Upper lobe of left lung (tissue), 6 donors: Measurements from ENCODE around the gene SNED1. TPM values are rescaled to one million over a fixed set of nuclear protein-coding genes. Genes with fewer than 3 reads are reported as not detected.
"Not testable (repeated sequence)": the region's sequence is repeated elsewhere in the genome, so short reads cannot be mapped to it uniquely, and the experiment has no call there.

Experiments used
- ATAC-seq, 2 donors: fragments of 200-7000 bp; cut with Tn5 transposase; one replicate each; pipeline ENCODE4 v1.9.1; 2022; ENCODE audit warnings: mild to moderate bottlenecking in 2 of 2, moderate library complexity in 2 of 2; ENCODE audit not compliant: low FRiP score in 2 of 2
- DNase-seq, 2 donors: peaks; one replicate each; pipeline ENCODE4 v3.0.0-alpha.2; 2019 to 2020
- H3K27ac ChIP-seq, 4 donors: fragments of 200-600 bp; sonication (generic); one replicate each; pipeline ENCODE4 v1.5.1; 2016 to 2019
- H3K27me3 ChIP-seq, 4 donors: fragments of 200-600 bp; sonication (generic); one replicate each; pipeline ENCODE4 v1.5.1; 2017 to 2019
- H3K36me3 ChIP-seq, 4 donors: fragments of 200-600 bp; sonication (generic); one replicate each; pipeline ENCODE4 v1.5.1; 2016 to 2019
- H3K4me1 ChIP-seq, 4 donors: fragments of 200-600 bp; sonication (generic); one replicate each; pipeline ENCODE4 v1.5.1; 2018 to 2019
- H3K4me3 ChIP-seq, 4 donors: fragments of 200-600 bp; sonication (generic); one replicate each; pipeline ENCODE4 v1.5.1; 2017 to 2019; ENCODE audit warnings: mild to moderate bottlenecking in 2 of 4, moderate library complexity in 1 of 4
- H3K9me3 ChIP-seq, 4 donors: fragments of 200-600 bp; sonication (generic); one replicate each; pipeline ENCODE4 v1.5.1; 2018 to 2019
- CTCF ChIP-seq, 6 experiments: fragments of 450-650 bp in 4 of 6; fragments of 200-600 bp in 2 of 6; sonication (generic) in 2 of 6; IDR thresholded peaks; one replicate each; pipeline ENCODE4 v1.5.1; 2016 to 2019; ENCODE audit warnings: antibody characterized with exemption in 6 of 6
- EP300 ChIP-seq, 4 donors: sonication (generic); formaldehyde crosslinking; IDR thresholded peaks; one replicate each; pipeline ENCODE4 v1.5.1; 2017; ENCODE audit warnings: antibody characterized with exemption in 4 of 4, control low read depth in 2 of 4
- POLR2A ChIP-seq, 4 donors: fragments of 450-650 bp; IDR thresholded peaks; one replicate each; pipeline ENCODE4 v1.5.1; 2016 to 2017; ENCODE audit warnings: antibody characterized with exemption in 4 of 4, mild to moderate bottlenecking in 2 of 4
- POLR2AphosphoS5 ChIP-seq, 2 donors: sonication (generic); formaldehyde crosslinking; IDR thresholded peaks; one replicate each; pipeline ENCODE4 v1.5.1; 2017; ENCODE audit warnings: antibody characterized with exemption in 2 of 2
- WGBS, 2 donors: methylation state at CpG; one replicate each; pipeline ENCODE4 v1.1.5; 2017 to 2018; 5-methylcytosine and 5-hydroxymethylcytosine counted together
- total RNA-seq, 6 donors: library from RNA; depleted of rRNA in 4 of 6; stranded (reverse); fragments of >200 nt in 4 of 6; gene quantifications; one replicate each; pipeline versions ENCODE4 v1.1.0 to v1.2.1, GENCODE V29; 2016 to 2021
- donor health status: DM: no; HTN: no; CAD: no; lungs with moderate emphysema.
- donor health status: DM: no; HTN: yes; CAD: no; lungs with severe emphysema.

The SNED1 gene
- total RNA-seq, 6 donors from 2014 or later: 26.0 to 189 (median 38.9) TPM

- Histone ChIP-seq H3K27me3 (no peaks in the 10 kb centered on the region), H3K27ac (no peak overlapping the region), H3K36me3 (no peaks in the 10 kb centered on the region), H3K4me1 (peaks cover 0 to 7% (median 2%) of the 10 kb centered on the region in 4 donors), H3K4me3 (no peak overlapping the region), H3K9me3 (peaks cover 0 to 4% (median 0%) of the 10 kb centered on the region in 4 donors)
- ATAC-seq (no peak), DNase-seq (peak in 1 of 2 donors; percentile 50)
- no peak for TF ChIP-seq POLR2A (IDR thresholded peaks at IDR 0.05)
- no peak for TF ChIP-seq CTCF (IDR thresholded peaks at IDR 0.05)
- no peak for TF ChIP-seq EP300 (IDR thresholded peaks at IDR 0.05)
- TF ChIP-seq POLR2AphosphoS5 (IDR thresholded peaks at IDR 0.05): no peak
- 81 to 86% methylated on average over 3 to 15 of the region's 15 CpGs for WGBS, 2 donors
Observed at GRCh38 chr2:240970816-240971215, 27.6 kb upstream of the SNED1 start.

GRCh38 chr2:240972201-240972600 is 26.2 kb upstream of the SNED1 start:
- DNase-seq (peak in 1 of 2 donors; percentile 63), ATAC-seq (no peak)
- Histone ChIP-seq H3K4me3 (no peak overlapping the region), H3K27me3 (no peaks in the 10 kb centered on the region), H3K9me3 (peaks cover 0 to 4% (median 0%) of the 10 kb centered on the region in 4 donors), H3K36me3 (no peaks in the 10 kb centered on the region), H3K27ac (no peak overlapping the region), H3K4me1 (peaks cover 0 to 6% (median 2%) of the 10 kb centered on the region in 4 donors)
- WGBS, 2 donors: 83 to 86% methylated on average over 11 of the region's 11 CpGs
- TF ChIP-seq EP300 (IDR thresholded peaks at IDR 0.05): no peak
- TF ChIP-seq POLR2A (IDR thresholded peaks at IDR 0.05): no peak
- no peak for TF ChIP-seq CTCF (IDR thresholded peaks at IDR 0.05)

- WGBS, 2 donors: 42 to 58% methylated on average over 13 to 17 of the region's 17 CpGs
- Histone ChIP-seq H3K27ac (no peak overlapping the region), H3K27me3 (no peaks in the 10 kb centered on the region), H3K4me1 (peaks cover 0 to 6% (median 2%) of the 10 kb centered on the region in 4 donors), H3K36me3 (no peaks in the 10 kb centered on the region), H3K9me3 (peaks cover 0 to 4% (median 0%) of the 10 kb centered on the region in 4 donors), H3K4me3 (no peak overlapping the region)
- peak in 1 of 2 donors; percentile 58 for DNase-seq
- ATAC-seq: no peak
- TF ChIP-seq EP300 (IDR thresholded peaks at IDR 0.05) (no peak), POLR2A (IDR thresholded peaks at IDR 0.05) (no peak), POLR2AphosphoS5 (IDR thresholded peaks at IDR 0.05) (no peak), CTCF (IDR thresholded peaks at IDR 0.05) (no peak)
Observed at GRCh38 chr2:240972636-240973521, 25.5 kb upstream of the SNED1 start.

- 67 to 72% methylated on average over 10 of the region's 10 CpGs for WGBS, 2 donors
- no peak overlapping the region for H3K27ac ChIP-seq
- DNase-seq (peak in 1 of 2 donors; percentile 30), ATAC-seq (no peak)
- no peaks in the 10 kb centered on the region for H3K36me3 ChIP-seq
- TF ChIP-seq EP300 (IDR thresholded peaks at IDR 0.05) (no peak), POLR2A (IDR thresholded peaks at IDR 0.05) (no peak), POLR2AphosphoS5 (IDR thresholded peaks at IDR 0.05) (no peak), CTCF (IDR thresholded peaks at IDR 0.05) (no peak)
- H3K4me3 ChIP-seq: no peak overlapping the region
- no peaks in the 10 kb centered on the region for H3K27me3 ChIP-seq
- H3K9me3 ChIP-seq: peaks cover 0 to 4% (median 0%) of the 10 kb centered on the region in 4 donors
- H3K4me1 ChIP-seq: peaks cover 0 to 6% (median 2%) of the 10 kb centered on the region in 4 donors
Observed at GRCh38 chr2:240974771-240975572, 23.4 kb upstream of the SNED1 start.

GRCh38 chr2:240975903-240976302 is 22.5 kb upstream of the SNED1 start:
- not testable (repeated sequence) for ATAC-seq, DNase-seq, H3K4me3 ChIP-seq, H3K36me3 ChIP-seq, H3K4me1 ChIP-seq, H3K27me3 ChIP-seq, H3K27ac ChIP-seq, H3K9me3 ChIP-seq
- 69 to 96% methylated on average over 4 of the region's 4 CpGs for WGBS, 2 donors
